SW 1271 (cell line): ENCODE measurements around the gene DYDC2.

Experiments
- DNase-seq, 2 experiments: peaks; one replicate each; lab custom pipeline; 2025; lab: John Stamatoyannopoulos, UW

Gene DYDC2

DNA sequence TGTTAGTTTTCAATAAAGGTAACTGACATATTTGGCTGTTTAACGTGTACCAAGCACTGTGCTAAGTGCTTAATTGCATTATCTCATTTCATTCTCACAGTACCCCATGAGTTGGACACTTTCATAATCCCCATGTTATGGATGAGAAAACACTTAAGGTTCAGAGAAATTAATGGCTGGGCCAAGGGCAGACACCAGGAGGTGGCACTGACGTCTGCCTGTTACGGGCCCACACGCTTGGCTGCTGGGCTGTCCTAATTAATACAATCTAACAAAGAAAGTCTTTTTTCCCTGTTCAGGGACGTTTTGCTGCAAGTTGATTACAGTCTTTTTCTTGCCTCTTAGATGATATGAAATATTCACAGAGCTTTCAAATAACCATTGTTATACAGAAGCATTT is 16.1 kb downstream of the DYDC2 start:
- DNase-seq = no peak

DNA sequence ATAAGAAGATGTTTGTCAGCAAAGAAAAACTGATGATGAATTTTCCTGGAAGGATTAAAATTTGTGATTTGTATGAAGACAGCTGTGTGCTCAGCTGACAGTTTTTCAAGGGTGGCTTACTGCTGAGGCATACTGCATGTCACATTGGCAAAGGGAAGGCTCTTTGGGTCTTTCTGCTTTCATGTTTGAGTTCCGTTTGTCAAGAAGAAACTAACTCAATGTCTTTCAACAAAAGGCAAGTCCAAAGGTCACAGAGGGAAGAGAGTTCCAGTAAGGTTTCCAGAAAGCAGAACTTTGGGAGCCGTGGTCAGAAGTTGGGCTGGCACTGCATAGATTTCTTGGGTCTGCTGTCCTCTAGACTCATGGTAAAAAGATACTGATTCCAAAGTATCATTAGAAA is 16.9 kb downstream of the DYDC2 start:
- DNase-seq = no peak

DNA sequence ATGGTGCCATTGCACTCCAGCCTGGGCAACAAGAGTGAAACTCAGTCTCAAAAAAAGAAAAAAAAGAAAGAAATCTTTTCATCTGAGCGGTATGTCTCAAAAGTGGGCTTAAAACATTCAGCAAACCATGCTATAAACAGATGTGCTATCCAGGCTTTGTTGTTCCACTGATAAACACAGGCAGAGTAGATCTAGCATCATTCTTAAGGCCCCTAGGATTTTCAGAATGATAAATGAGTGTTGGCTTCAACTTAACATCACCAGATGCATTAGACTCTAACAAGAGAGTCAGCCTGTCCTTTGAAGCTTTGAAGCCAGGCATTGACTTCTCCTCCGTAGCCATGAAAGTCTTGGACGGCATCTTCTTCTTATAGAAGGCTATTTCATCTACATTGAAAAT is 23.1 kb downstream of the DYDC2 start:
- no peak for DNase-seq

DNA sequence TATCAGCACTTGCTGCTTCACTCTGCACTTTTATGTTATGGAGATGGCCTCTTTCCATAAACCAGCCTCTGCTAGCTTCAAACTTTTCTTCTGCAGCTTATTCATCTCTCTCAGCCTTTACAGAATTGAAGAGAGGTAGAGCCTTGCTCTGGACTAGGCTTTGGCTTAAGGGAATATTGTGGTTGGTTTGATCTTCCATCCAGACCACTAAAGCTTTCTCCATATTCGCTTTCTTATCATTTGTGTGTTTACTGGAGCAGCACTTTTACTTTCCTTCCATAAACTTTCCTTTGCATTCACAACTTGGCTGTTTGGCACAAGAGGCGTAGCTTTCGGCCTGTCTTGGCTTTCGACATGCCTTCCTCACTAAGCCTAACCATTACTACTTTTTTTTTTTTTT is 23.6 kb downstream of the DYDC2 start:
- no peak for DNase-seq

DNA sequence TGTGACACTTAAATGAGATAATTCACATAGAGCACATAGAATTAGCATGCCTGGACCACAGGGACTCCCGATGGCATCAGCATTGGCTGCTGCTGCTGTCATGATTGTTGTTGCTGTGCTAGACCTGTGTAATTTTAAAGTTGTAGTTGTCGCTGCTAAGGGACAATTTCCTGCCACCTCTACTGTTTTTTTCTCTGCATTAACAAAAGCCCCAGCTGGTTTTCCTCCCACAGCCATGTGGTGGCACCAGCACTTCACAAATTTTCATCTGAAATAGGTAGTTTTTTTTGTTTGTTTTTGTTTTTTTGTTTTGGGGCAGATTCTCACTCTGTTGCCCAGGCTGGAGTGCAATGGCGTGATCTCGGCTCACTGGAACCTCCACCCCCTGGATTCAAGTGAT is 26.4 kb downstream of the DYDC2 start:
- DNase-seq = peak in 1 of 2 experiments; percentile 12

DNA sequence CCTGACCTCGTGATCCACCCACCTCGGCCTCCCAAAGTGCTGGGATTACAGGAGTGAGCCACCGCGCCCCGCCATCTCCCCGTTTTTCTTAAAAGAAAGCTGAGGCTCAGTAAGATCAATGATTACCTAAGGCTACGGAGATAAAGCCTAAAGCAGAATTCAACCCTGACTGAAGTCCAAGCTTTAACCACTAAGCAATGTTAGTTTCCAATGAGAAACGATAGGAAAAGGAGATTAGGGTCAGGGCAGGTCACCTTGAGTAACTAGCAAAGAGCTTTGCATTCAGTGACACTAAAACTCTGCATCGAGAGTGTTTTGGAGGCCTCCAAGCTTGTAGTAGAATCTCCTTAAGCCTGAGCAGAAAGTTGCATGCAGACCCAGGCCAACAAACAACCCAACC is 34.2 kb downstream of the DYDC2 start:
- no peak for DNase-seq

DNA sequence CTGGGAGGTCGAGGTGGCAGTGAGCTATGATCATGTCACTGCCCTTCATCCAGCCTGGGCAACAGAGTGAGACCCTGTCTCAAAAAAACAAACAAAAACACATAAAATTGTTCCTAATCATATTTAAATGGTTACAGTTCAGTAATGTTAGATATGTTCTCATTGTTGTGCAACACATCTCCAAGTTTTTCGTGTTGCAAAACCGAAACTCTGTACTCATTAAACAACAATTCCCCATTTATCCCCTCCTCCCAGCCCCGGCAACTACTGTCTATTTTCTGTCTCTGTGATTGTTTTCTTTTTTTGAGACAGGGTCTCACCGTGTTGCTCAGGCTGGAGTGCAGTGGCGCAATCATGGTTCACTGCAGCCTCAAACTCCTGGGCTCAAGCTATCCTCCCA is 35.7 kb downstream of the DYDC2 start:
- no peak for DNase-seq

DNA sequence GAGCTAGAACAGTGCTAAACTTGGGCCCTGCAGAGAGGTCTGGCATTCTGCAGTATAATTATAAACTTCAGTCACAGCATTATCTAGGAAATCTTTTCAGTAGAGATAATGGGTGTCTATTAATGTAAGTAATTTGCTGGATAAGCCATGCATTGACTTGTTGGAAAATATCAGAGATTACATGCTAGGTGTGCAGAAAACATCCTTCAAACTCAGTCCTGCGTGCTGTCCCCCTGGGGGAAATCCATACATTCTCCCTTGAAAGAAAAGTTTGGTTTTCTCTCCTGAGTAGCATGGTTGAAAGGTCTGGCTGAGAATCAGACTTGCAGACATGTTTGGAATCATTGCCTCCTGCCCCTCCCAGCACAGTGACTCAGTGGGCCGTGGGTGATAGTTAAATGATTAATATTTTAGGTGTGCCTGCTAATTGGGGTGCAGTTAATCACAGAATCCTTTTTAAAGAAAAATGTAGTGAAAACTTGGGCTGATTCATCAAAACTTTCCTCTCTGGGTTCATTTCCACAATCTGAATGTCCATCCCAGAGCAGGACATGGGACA is 37.9 kb downstream of the DYDC2 start:
- no peak for DNase-seq

DNA sequence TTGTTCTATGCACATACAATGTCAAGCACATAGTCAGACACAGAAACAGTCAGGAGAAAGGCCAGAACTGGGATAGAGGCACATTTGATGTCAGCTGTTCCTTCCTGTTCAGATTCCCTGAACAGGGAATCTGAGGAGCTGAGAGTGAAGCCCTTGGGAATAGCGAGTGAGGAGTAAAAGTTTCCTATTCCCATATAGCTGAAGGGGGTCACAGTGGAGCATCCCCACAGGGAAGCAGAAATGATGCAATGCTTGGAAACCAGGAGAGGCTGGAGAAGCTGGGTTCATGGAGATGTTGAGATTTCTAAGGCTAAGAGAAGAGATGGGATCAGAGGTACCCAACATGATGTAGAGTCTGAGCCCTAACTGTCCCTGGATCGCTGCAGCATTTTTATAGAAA is 40.4 kb downstream of the DYDC2 start:
- DNase-seq = no peak

DNA sequence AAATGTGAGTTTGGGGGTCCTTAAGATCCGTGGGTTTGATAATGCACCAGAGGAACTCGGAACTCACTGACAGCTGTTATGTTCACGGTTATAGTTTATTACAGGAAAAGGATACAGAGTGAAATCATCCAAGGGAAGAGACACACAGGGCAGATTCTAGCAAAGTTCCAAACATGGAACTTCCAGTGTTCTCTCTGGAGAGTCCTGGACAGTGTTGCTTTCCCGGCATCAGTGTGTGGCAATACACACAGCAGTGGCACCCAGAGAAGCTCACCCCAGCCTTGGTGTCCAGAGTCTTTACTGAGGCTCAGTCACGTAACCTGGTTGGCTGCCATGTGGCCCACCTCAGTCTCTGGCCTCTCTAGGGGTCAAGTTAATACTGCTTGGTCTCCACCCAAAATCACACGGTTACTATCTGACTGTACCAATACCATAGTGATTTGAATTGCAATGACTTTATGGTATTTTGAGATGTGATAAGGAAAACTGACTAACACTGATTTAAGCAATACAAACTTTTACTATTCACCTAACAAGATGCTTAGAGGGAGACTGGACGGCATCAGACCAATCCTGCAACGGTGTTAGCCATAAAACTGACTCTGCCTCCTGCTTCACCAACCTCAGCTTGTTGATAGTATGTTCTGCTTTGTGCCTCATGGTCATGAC is 43.7 kb downstream of the DYDC2 start:
- no peak for DNase-seq

DNA sequence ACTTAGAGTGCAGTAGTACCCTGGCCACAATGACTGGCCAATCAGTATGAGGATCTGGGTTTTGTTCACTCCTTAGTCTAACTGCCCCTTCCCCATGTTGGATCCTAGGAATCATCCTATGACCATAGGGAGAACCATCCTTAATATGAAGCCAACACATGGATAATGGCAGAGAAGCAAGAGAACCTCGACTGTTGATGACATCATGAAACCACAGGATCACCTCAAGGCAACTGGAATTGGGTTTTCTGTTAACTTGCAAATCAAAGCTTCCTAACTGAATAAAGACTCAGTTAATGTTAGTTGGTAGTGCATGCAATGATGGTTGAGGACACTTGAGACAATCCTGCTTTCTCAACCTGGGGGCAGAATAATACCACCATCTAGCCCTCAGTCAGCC is 48.5 kb downstream of the DYDC2 start:
- no peak for DNase-seq

DNA sequence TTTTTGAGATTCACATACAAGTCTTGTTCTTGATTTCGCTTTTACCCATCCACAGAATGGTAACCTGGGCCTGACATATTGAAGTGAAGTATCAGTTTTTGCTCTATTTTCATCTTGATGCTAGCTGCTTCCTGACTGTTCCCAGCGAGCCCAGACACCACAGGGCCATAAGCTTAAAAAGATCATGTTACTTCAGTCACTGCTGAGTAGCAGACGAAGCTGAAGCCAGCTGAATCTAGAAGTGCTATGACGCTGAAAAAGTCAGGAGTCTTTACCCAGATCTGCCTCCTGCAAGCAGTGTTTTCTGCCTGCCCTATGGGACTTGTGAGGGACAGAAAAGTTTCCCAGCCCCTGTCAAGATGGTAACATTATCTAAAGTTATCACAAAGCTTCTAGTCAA is 49.0 kb downstream of the DYDC2 start:
- DNase-seq = no peak

DNA sequence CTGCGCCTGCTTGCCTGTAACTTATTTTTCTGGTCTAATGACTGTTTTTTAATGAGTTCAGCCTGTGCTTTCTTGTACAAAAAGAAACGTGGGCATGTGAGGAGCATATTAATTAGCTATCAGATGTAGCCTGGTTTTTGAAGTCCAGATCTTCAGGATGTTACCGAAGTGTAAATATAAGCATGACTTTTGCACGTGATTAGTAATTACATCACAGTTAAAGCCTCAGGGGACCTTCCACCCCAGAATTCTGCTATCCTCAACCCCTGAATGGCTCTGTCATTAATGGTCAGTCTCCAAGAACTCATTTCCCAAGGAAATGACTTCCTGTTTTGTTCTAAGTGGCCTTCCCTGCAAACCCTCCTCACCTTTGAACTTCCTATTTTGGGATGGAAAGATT is 49.6 kb downstream of the DYDC2 start:
- no peak for DNase-seq

DNA sequence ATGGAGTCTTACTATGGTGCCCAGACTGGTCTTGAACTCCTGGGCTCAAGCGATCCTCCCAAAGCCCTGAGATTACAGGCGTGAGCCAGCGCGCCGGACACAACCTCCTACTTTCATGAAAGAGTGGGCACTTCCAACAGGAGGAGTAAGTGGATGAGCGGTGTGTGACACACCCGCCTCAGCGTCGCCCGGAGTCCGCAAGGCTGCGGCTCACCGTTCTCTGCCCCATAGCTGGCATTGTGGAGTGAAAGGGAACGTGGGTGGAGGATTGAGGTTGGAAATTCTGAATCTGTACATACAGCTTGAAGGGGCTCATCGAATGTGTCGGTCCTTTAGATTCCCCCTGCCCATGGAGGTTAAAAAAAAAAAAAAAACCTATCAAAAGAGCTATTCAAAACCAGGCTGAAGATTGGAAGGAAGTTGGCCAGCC is 51.2 kb downstream of the DYDC2 start:
- DNase-seq = peak in 1 of 2 experiments; percentile 38

DNA sequence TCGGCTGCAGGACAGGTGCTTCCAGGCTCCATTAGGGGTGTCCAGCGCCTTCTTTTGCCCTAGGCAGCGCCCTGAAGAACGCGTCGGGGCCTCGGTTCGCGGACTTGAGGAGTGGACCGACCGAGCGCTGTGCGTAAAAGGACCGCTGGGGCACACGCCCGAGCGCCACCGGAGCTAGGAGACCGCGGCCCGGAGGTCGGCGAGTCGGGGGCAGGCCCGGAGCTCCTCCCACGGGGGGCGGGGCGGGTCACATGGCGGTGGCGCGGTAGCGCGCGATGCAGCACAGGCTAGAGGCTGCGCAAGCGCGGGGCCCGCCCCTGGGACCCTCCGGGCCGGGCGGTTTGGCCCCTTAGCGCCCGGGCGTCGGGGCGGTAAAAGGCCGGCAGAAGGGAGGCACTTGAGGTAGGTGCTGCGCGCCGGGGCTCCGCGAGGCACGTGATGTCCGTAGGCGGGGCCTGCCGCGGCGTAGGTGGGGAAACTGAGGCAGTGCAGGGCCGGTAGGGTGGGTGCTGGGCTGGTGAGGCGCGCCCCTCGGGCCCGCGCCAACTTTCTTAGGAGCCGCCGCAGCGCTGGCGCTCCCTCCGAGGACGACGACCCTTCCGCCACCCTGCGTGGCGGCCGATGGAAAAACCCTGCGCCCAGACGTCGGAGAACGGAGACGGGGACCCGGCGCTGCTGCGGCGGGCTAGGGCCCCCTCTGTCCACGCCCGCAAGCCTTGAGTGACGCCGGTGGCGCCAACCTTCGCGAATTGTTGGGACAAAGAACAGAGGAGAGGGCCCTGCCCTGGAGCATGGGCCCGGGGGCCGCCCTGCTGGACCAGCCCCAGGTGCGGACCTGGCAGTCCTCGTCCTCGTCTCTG is 51.9 kb downstream of the DYDC2 start, which contains the start of gene PRXL2A:
PRXL2A (plus strand) TSS at position 310 of the 860 bp plus-strand sequence. CDS start 11,917 bp downstream, outside the sequence.
- DNase-seq = peak; percentile 17 to 38

DNA sequence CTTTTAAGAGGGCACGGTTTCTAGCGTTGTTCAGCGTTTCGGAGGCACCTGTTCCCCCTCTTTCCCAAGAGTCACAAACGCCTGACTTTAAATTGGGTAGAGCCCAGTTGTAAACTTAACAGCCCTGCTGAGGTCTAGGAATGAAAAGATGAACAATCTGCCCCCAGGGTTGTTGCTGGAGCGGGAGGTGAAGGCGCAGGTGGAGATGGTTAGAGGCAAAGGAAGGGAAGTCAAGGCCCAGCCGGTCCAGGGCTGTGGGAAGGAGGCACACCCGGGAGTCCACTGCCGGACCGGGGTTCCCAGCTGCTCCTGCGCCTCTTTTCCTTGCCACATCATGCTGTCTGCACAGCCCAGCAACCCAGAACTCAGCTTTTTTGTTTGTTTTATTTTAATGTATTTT is 52.5 kb downstream of the DYDC2 start:
- DNase-seq = no peak

DNA sequence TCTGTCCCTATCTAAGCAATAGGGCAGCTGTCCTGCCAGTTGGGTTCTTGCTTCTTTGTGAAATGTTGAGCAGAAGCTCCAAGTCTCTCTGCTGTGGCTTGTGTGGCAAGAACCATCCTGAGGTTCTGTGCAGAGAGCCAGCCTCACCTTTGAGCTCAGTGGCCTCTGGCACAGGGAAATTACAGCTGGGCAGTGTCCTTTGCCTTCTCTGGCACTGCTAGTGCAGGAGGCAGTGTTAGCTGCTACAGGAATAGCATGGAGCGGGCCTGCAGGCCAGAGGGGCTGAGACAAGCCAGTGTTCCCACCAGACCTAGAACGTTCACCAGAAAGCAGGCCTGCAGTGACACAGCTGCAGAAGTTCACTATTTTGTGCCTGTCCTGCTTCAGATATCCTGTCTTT is 53.5 kb downstream of the DYDC2 start:
- DNase-seq = no peak

DNA sequence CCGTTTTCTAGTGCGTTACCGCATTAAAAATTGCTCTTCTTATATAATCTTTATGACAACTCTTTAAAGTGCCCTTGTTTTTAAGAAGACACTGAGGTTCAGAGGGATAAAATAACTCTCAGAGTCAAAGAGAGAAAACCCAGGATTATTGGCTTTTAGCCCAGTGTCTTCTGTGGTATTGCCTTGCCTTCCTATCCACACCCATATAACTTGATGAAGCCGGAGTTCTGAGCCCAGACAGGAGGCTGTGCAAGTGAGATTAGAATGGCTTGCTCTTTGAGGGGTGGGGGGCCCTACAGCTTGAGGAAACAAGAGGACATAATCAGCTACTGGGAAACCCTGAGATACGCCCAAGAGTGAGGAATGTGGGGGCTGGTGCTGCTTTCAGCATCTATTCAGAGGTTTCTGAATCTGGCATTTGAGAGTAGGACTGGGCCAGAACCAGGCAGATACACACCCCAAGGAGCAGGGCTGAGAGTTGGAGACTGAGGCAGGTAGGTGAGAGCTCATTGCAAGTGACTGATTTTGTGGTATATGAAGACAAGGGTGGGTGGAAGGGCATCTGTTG is 54.1 kb downstream of the DYDC2 start:
- no peak for DNase-seq

DNA sequence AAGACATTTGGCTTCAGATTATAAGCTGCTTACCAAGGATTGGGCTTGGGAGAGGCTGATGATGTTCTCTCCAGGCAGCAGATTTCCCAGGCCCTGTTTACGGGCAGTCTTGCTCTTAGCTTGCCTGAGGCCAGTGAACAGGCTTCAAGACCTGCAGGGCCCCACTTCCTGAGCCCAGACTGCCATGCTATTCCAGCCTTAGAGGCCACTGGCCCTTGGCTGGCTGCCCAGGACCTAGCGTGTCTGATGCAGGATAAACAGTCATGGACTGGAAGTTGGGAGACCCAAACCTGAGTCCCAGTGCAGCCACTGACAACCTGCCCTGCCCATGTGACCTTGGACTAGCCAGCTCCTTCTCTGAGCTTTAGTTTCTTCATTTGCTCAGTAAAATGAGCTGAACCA is 54.7 kb downstream of the DYDC2 start:
- no peak for DNase-seq

DNA sequence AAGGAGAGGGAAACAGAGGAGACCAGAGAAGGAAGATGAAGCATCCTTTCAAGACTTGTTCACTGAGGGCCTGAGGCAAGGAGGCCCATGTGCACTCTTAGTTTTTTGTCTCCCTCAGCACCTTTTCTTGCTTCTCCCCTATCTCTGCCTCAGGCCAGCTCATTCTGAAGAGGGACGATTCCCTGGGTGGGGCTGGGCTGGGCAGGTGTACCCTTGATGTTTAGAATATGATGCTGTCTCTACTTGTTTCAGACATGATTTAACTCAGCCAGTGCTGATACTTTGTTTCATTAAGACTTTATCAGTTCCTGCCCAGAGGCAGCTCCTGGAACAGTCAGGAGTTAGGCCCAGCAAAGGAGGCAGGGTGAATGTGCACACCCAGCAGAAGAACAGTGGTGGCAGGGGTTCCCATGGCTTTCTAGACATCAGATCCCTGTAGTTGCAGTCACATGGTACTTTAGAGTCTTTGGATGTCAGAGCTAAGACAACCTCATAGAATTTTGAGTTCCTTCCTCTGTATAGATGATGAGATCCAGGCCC is 55.2 kb downstream of the DYDC2 start:
- DNase-seq = no peak

DNA sequence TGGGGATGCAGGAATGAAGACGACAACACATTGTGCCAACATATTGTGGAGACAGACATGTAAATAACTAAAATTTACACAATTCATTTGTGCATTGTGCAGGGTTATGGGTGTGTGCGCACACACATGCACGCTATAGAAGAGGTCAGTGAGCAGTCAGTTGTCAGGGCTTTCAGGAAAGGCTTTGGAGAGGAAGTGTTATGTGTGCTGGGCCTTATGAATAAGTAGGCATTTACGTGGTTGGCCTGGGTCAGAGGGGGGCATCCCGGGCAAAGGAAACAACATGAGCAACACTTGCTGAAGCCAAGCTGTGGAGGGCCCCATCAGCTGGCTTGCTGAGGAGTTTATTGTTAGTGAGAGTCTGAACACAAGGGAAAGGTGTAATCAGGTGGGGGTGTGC is 55.9 kb downstream of the DYDC2 start:
- DNase-seq = no peak

DNA sequence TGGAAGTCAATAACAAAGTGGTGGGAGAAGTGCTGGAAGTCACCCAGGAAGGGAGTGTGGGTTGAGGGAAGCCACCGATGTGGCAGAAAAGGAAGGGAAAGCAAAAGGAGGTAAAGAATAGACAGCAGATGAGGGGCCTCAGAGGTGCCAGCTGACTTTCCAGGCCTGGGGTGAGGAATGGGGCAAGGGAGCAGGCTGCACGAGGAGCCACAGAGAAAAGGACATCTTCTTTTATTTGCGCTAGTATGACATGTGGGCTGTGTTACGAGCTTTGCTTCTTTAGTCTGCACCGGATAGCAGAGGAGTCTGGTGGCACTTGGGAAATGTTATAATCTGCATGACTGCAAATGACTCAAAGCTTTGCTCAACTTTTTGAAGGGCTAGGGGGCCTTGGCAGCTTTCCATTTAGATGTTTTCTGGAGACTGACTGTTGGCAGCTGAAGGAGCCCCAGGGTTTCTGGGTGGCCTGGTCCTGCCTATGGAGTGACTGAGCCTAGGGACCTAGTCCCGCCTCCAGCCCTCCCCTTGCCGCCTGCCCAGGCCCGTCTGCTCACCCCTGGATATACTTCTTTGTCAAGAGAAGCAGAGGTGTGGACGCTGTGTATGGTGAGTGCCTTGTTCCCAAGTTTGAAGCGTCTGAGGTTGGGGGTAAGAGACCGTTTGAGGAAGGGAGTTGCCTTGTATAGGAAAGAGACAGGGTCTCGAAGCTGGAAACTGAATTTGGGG is 56.9 kb downstream of the DYDC2 start:
- no peak for DNase-seq
